ENCODE measurements around the gene RPL10. TPM values are rescaled to one million over a fixed set of nuclear protein-coding genes. Genes with fewer than 3 reads are reported as not detected.

RPL10 gene
- total and polyA plus RNA-seq, 9 of the 15 experiments (the other 6 are each of a cell fraction or from before 2014, with no cell fraction given) = 3,774 to 7,600 (median 5,014) TPM

DNA sequence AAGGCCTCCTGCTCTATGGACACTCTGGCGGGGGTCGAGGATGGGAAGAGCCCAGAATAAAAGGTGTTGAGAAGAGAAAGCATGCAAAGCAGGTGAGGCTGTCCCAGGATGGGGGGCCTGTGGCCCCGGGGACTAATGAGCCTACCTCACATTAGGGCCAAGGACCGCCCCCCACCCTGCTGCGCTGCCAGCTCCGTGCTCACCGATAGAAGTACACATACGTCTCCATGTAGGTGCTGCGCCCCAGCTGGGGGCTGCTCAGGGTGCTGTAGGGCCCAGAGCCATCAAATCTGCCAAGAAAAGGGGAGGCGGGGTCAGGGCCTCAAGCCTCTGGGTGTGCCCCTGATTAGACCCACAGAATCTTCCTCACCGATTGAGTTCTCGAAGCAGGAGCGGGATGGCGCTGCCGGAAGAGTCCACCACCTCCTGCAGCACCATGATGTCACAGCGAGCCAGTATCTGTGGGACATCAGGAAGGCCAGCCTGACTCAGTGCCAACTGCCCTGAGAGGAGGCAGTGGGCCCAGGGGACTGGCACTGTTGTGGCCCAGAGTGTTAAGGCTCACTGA lies 6.5 kb downstream of the RPL10 start:
- H3K27ac ChIP-seq (ENCODE audit: extremely low read depth, low read depth, low read length) = no peak overlapping the region
- in situ Hi-C loops (cut with MboI) = loop anchor here (10.0 kb wide), 1 partner anchor 130 kb away; no protein-coding TSS in a partner anchor
- TF ChIP-seq DMBX1 (CRISPR knock-in tag; IDR thresholded peaks at IDR 0.05; ENCODE audit: borderline replicate concordance) (no peak), HEY1 (CRISPR knock-in tag; IDR thresholded peaks at IDR 0.05; ENCODE audit: borderline replicate concordance) (no peak), ZC3H11A (IDR thresholded peaks at IDR 0.05; ENCODE audit: low read depth, low read length) (no peak), NBN (IDR thresholded peaks at IDR 0.05; ENCODE audit: low read depth) (no peak), MTF1 (CRISPR knock-in tag; IDR thresholded peaks at IDR 0.05; ENCODE audit: borderline replicate concordance) (no peak), ZNF695 (CRISPR knock-in tag; IDR thresholded peaks at IDR 0.05) (no peak), POLR2G (IDR thresholded peaks at IDR 0.05; ENCODE audit: low read depth, low read length) (peak; percentile 29; the same call in 1 of the 2 replicates), POLR2AphosphoS5 (IDR thresholded peaks at IDR 0.05; ENCODE audit: control insufficient read depth, insufficient read depth, low read depth, low read length) (no peak)
- BruUV-seq (replicated peaks) = no TSS peak
- no peak overlapping the region for H2AFZ ChIP-seq (ENCODE audit: low read depth, low read length)
- H3K4me1 ChIP-seq (replicated peaks in 1 of 2; ENCODE audit: control insufficient read depth in 2 of 2, insufficient read depth in 2 of 2, low read length in 2 of 2) = peaks cover 13 to 26% of the 10 kb centered on the region in 2 experiments; a peak in 4 of 5 replicates
- FAIRE-seq = no peak
- H3K9me3 ChIP-seq (replicated peaks; ENCODE audit: control insufficient read depth, insufficient read depth, low read depth, low read length) = no peaks in the 10 kb centered on the region
- DNase-seq (ENCODE audit: extremely low read depth in 1 of 4, low spot score in 3 of 4) = no peak
- CTCF ChIA-PET (ENCODE audit: low intra/inter-chr PET ratio) = no interaction called here
- POLR2A ChIA-PET = no interaction called here
- ATAC-seq = no peak
- H3K9ac ChIP-seq (ENCODE audit: insufficient read depth in 1 of 2, low read depth in 2 of 2, low read length in 2 of 2) = no peak overlapping the region
- no peak overlapping the region for H3K4me2 ChIP-seq (ENCODE audit: insufficient read depth, low read length)
- WGBS (ENCODE audit: insufficient coverage, low coverage, missing lambda C conversion rate) = 81% methylated on average over 10 of the region's 16 CpGs
- peaks cover 5% of the 10 kb centered on the region for H4K20me1 ChIP-seq (replicated peaks; ENCODE audit: control insufficient read depth, insufficient read depth, low read length)
- H3K4me3 ChIP-seq = no peak overlapping the region
- no peaks in the 10 kb centered on the region for H3K9me1 ChIP-seq (ENCODE audit: control insufficient read depth, insufficient read depth, low read length)
- intact Hi-C loops (cut with micrococcal nuclease) = no loop called here
- peaks cover 22% of the 10 kb centered on the region for H3K36me3 ChIP-seq (ENCODE audit: control insufficient read depth, insufficient read depth, low read length)
- peaks cover 22% of the 10 kb centered on the region for H3K79me2 ChIP-seq (ENCODE audit: control insufficient read depth, insufficient read depth, low read length)
- no peaks in the 10 kb centered on the region for H3K27me3 ChIP-seq (ENCODE audit: control insufficient read depth in 2 of 2, insufficient read depth in 2 of 2, low read length in 2 of 2)

All from K562 (cell line).